B cell (primary cell): ENCODE data around the gene ISL2. TPM values are rescaled to one million over a fixed set of nuclear protein-coding genes. Genes with fewer than 3 reads are reported as not detected.

ENCODE experiments used
- ATAC-seq: fragments of 200-7000 bp; cut with Tn5 transposase; one replicate; pipeline ENCODE4 v1.10.0; 2021; ENCODE audit warnings: low read depth, mild to moderate bottlenecking, moderate number of reproducible peaks, moderate library complexity
- CTCF ChIA-PET: fragments of 350-600 bp; sonication (Branson Sonifier 250); formaldehyde crosslinking; loops from one replicate; lab custom pipeline; 2021; ENCODE audit warnings: antibody characterized with exemption, inconsistent platforms; lab: Charles Lee
- POLR2A ChIA-PET: fragments of 350-600 bp; sonication (Branson Sonifier 250); formaldehyde crosslinking; loops from one replicate; lab custom pipeline; 2021; ENCODE audit warnings: antibody characterized with exemption; lab: Charles Lee
- DNase-seq: peaks from one replicate; pipeline ENCODE4 v3.0.0; 2013
- H2AFZ ChIP-seq: 2 replicates; pipeline ENCODE4 v1.6.1; 2012; ENCODE audit warnings: mild to moderate bottlenecking, low read depth, low read length; ENCODE audit not compliant: insufficient read depth, poor library complexity, severe bottlenecking
- H3K27ac ChIP-seq, 2 donors: 1 replicate in 1 of 2; 2 replicates in 1 of 2; pipeline ENCODE4 v1.5.1; 2012 to 2013; ENCODE audit warnings: low read length in 2 of 2, mild to moderate bottlenecking in 2 of 2, moderate library complexity in 1 of 2
- H3K27me3 ChIP-seq, 4 experiments: fragments of 200-600 bp in 1 of 4; sonication (generic) in 1 of 4; replicated peaks in 1 of 4; 1 replicate in 2 of 4; 2 replicates in 2 of 4; pipeline versions ENCODE4 v1.6.1 to v1.7.0; 2013 to 2016; ENCODE audit warnings: low read length in 3 of 4, mild to moderate bottlenecking in 2 of 4, mixed read lengths in 1 of 4, moderate library complexity in 1 of 4; ENCODE audit not compliant: insufficient read depth in 4 of 4, control insufficient read depth in 3 of 4; ENCODE audit errors: control extremely low read depth in 1 of 4
- H3K36me3 ChIP-seq, 2 experiments: replicated peaks in 1 of 2; 1 replicate in 1 of 2; 2 replicates in 1 of 2; pipeline versions ENCODE4 v1.6.1 to v1.7.1; 2013; ENCODE audit warnings: low read length in 1 of 2; ENCODE audit not compliant: insufficient read depth in 2 of 2, control insufficient read depth in 1 of 2; ENCODE audit errors: control extremely low read depth in 1 of 2, extremely low read depth in 1 of 2
- H3K4me1 ChIP-seq, 2 donors: fragments of 200-600 bp in 1 of 2; sonication (generic) in 1 of 2; 1 replicate in 1 of 2; 2 replicates in 1 of 2; pipeline versions ENCODE4 v1.5.1 to v1.6.1; 2013 to 2017; ENCODE audit warnings: low read length in 2 of 2; ENCODE audit not compliant: control insufficient read depth in 2 of 2, insufficient read depth in 2 of 2
- H3K4me2 ChIP-seq: replicated peaks from 2 replicates; pipeline ENCODE3; 2012; ENCODE audit warnings: mild to moderate bottlenecking, low read depth, low read length; ENCODE audit not compliant: poor library complexity, severe bottlenecking
- H3K4me3 ChIP-seq, 5 experiments: fragments of 200-600 bp in 1 of 5; sonication (generic) in 1 of 5; 1 replicate in 3 of 5; 2 replicates in 2 of 5; pipeline versions ENCODE4 v1.5.1 to v1.7.0; 2011 to 2016; ENCODE audit warnings: low read length in 4 of 5, mild to moderate bottlenecking in 4 of 5, low read depth in 2 of 5, control low read depth in 1 of 5, moderate library complexity in 1 of 5; ENCODE audit not compliant: insufficient read depth in 1 of 5; ENCODE audit errors: control extremely low read depth in 1 of 5, extremely low read depth in 1 of 5
- H3K79me2 ChIP-seq: fragments of 200-600 bp; sonication (generic); one replicate; pipeline ENCODE4 v1.6.0; 2016; ENCODE audit warnings: low read length; ENCODE audit not compliant: control insufficient read depth, insufficient read depth
- H3K9ac ChIP-seq: fragments of 200-600 bp; sonication (generic); 2 replicates; pipeline ENCODE4 v1.6.1; 2017; ENCODE audit warnings: mild to moderate bottlenecking, low read length, moderate library complexity
- H3K9me3 ChIP-seq, 3 donors: one replicate each; pipeline versions ENCODE4 v1.6.1 to v1.7.1; 2013; ENCODE audit warnings: low read length in 2 of 3; ENCODE audit not compliant: control insufficient read depth in 2 of 3, insufficient read depth in 1 of 3; ENCODE audit errors: control extremely low read depth in 1 of 3
- H4K20me1 ChIP-seq: 2 replicates; pipeline ENCODE4 v1.6.0; 2012; ENCODE audit warnings: mild to moderate bottlenecking, low read length; ENCODE audit not compliant: insufficient read depth, control insufficient read depth, poor library complexity, severe bottlenecking
- H3K27ac Mint-ChIP-seq: one replicate; pipeline ENCODE4 v1.8.0; 2021; ENCODE audit warnings: mixed read lengths
- H3K27me3 Mint-ChIP-seq: one replicate; pipeline ENCODE4 v1.8.0; 2021; ENCODE audit warnings: mixed read lengths
- H3K4me1 Mint-ChIP-seq: one replicate; pipeline ENCODE4 v1.8.0; 2021; ENCODE audit warnings: mixed read lengths
- H3K4me3 Mint-ChIP-seq: one replicate; pipeline ENCODE4 v1.8.0; 2021; ENCODE audit warnings: mixed read lengths
- H3K9me3 Mint-ChIP-seq: one replicate; pipeline ENCODE4 v1.8.0; 2022; ENCODE audit warnings: mixed read lengths; ENCODE audit not compliant: insufficient read depth
- EZH2 ChIP-seq: IDR thresholded peaks from 2 replicates; pipeline ENCODE4 v1.6.1; 2012; ENCODE audit warnings: borderline replicate concordance, low read depth, mild to moderate bottlenecking, moderate library complexity, low read length; ENCODE audit not compliant: insufficient read depth, poor library complexity, severe bottlenecking
- WGBS: methylation state at CpG from one replicate; pipeline ENCODE4 v1.1.5; 2013; ENCODE audit warnings: missing lambda C conversion rate; ENCODE audit not compliant: insufficient coverage; 5-methylcytosine and 5-hydroxymethylcytosine counted together
- intact Hi-C: fragments of 100-400 bp; cut with micrococcal nuclease; formaldehyde crosslinking; loops from one replicate; pipeline ENCODE4 v1.10.0; 2022
- polyA plus RNA-seq: library from polyadenylated mRNA; depleted of rRNA; stranded (reverse); fragments of >200 nt; gene quantifications from 2 replicates; pipeline ENCODE4 v1.2.3, GENCODE V29; 2012
- total RNA-seq, 2 donors: library from RNA; stranded (reverse); fragments of 120-200 nt in 1 of 2; gene quantifications; 1 replicate in 1 of 2; 2 replicates in 1 of 2; pipeline versions ENCODE4 v1.2.3 to v1.2.4, GENCODE V29; 2013 to 2022
- TF ChIP-seq, protein P1 (sequence below): fragments of 200-600 bp; IDR thresholded peaks from one replicate; pipeline ENCODE4 v1.8.0; 2022; ENCODE audit warnings: antibody characterized with exemption, mild to moderate bottlenecking

The ISL2 gene
- total and polyA plus RNA-seq, 2 donors (not counting 1 experiment from before 2014, with no cell fraction given) = 0.59 to 1.8 TPM

DNA sequence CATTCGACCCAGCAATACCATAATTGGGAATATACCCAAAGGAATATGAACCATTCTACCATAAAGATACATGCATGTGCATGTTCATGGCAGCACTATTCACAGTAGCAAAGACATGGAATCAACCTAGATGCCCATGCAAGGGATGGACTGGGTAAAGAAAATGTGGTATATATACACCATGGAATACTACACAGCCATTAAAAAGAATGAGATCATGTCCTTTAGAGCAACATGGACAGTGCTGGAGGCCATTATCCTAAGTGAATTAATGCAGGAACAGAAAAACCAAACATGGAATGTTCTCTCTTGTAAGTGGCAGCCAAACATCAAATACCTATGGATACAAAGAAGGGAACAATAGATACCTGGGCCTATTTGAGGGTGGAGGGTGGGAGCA lies 32.7 kb upstream of the ISL2 start:
- Histone ChIP-seq H3K4me2 (no peak overlapping the region), H3K27ac (no peak overlapping the region), H3K9me3 (no peaks in the 10 kb centered on the region), H3K9ac (no peak overlapping the region), H3K4me1 (no peaks in the 10 kb centered on the region), H3K4me3 (no peak overlapping the region), H3K79me2 (peaks cover 98% of the 10 kb centered on the region), H3K27me3 (no peaks in the 10 kb centered on the region), H4K20me1 (peaks cover 72% of the 10 kb centered on the region), H2AFZ (no peak overlapping the region), H3K36me3 (peaks cover 2% of the 10 kb centered on the region in 2 experiments)
- ChIA-PET POLR2A (interaction anchor here (0.7 kb wide), 1 partner anchor 1118 kb away, joined by 5 read pairs; no protein-coding TSS in a partner anchor), CTCF (no interaction called here)
- Mint-ChIP-seq H3K4me1 (peaks cover 33% of the 10 kb centered on the region), H3K9me3 (no peaks in the 10 kb centered on the region), H3K27me3 (no peaks in the 10 kb centered on the region), H3K4me3 (no peak overlapping the region), H3K27ac (no peak overlapping the region)
- WGBS = no CpG with 5 or more reads among the region's 1 CpG
- intact Hi-C loops = no loop called here
- no peak for DNase-seq
- TF ChIP-seq EZH2 = no peak
- TF ChIP-seq, protein P1, sequence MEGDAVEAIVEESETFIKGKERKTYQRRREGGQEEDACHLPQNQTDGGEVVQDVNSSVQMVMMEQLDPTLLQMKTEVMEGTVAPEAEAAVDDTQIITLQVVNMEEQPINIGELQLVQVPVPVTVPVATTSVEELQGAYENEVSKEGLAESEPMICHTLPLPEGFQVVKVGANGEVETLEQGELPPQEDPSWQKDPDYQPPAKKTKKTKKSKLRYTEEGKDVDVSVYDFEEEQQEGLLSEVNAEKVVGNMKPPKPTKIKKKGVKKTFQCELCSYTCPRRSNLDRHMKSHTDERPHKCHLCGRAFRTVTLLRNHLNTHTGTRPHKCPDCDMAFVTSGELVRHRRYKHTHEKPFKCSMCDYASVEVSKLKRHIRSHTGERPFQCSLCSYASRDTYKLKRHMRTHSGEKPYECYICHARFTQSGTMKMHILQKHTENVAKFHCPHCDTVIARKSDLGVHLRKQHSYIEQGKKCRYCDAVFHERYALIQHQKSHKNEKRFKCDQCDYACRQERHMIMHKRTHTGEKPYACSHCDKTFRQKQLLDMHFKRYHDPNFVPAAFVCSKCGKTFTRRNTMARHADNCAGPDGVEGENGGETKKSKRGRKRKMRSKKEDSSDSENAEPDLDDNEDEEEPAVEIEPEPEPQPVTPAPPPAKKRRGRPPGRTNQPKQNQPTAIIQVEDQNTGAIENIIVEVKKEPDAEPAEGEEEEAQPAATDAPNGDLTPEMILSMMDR = no peak
- ATAC-seq = no peak

DNA sequence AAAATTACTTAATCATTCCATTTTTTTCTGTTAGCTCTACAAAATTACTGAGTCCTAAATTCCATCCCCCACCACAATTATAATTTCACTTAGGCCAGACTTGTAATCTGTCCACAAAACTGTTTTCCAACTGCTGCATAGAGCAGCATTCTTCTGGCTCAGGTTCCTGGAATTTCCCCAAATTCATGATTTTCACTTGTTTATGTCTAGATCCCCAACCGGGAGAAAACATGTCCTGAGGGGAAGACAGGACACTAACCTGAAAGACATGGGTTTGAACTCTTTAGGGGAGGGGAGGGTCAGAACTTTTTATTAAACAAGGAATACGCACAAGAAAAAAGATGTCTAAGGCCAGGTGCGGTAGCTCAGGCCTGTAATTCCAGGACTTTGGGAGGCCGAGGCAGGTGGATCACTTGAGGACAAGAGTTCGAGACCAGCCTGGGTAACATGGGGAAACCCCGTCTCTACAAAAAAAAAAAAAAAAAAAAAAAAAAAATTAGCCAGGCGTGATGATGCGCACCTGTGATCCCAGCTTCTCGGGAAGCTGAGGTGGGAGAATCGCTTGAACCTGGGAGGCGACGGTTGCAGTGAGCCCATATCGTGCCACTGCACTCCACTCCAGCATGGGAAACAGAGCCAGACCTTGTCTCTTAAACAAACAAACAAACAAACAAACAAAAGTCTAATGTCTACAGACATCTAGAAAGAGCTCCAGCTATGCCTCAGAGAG lies 26.8 kb upstream of the ISL2 start:
- Mint-ChIP-seq H3K27me3 (no peaks in the 10 kb centered on the region), H3K9me3 (no peaks in the 10 kb centered on the region), H3K4me3 (peak overlapping the region; percentile 89), H3K27ac (peak overlapping the region; percentile 37), H3K4me1 (peaks cover 42% of the 10 kb centered on the region)
- Histone ChIP-seq H3K9me3 (no peaks in the 10 kb centered on the region), H3K9ac (peak overlapping the region; percentile 88), H3K79me2 (peaks cover 68% of the 10 kb centered on the region), H3K27ac (no peak overlapping the region), H3K27me3 (no peaks in the 10 kb centered on the region), H2AFZ (no peak overlapping the region), H3K4me2 (peak overlapping the region; percentile 92), H4K20me1 (peaks cover 25% of the 10 kb centered on the region), H3K4me1 (peaks cover 11 to 12% of the 10 kb centered on the region in 2 donors), H3K36me3 (peaks cover 0 to 2% of the 10 kb centered on the region in 2 experiments), H3K4me3 (peak overlapping the region in 1 of 5 experiments; percentile 87)
- ChIA-PET CTCF (no interaction called here), POLR2A (interaction anchor here (0.6 kb wide), 1 partner anchor 25 kb away, joined by 13 read pairs; no protein-coding TSS in a partner anchor)
- 77% methylated on average over 8 of the region's 13 CpGs for WGBS
- TF ChIP-seq, protein P1 = no peak
- TF ChIP-seq EZH2 = no peak
- intact Hi-C loops = loop anchor here (2.0 kb wide), 1 partner anchor 27 kb away; the partner anchor contains the start of gene ISL2
- no peak for DNase-seq
- no peak for ATAC-seq
